IMR-90 (cell line): Measurements from ENCODE around the gene FAM177B. TPM values are rescaled to one million over a fixed set of nuclear protein-coding genes. Genes with fewer than 3 reads are reported as not detected.

Experiments used
- ATAC-seq: fragments of 200-7000 bp; cut with Tn5 transposase; 2 replicates; pipeline ENCODE4 v1.9.1; 2020; ENCODE audit warnings: low read depth, mild to moderate bottlenecking, moderate library complexity
- BruUV-seq: library from RNA; stranded (reverse); fragments of 400-500 nt; replicated peaks from 2 replicates; lab custom pipeline; 2021; lab: Mats Ljungman, UMichigan
- CTCF ChIA-PET: fragments of 300-600 bp; formaldehyde crosslinking; extraction: SDS; loops from one replicate; lab custom pipeline; 2021; ENCODE audit warnings: antibody characterized with exemption; lab: Yijun Ruan, JAX
- POLR2A ChIA-PET: fragments of 300-600 bp; sonication (Branson Sonifier 250); formaldehyde crosslinking; loops from one replicate; lab custom pipeline; 2022; ENCODE audit warnings: antibody characterized with exemption; ENCODE audit not compliant: unreplicated experiment; lab: Charles Lee
- DNase-seq: peaks from one replicate; pipeline ENCODE4 v3.0.0; 2013
- H2AFZ ChIP-seq: replicated peaks from 2 replicates; pipeline ENCODE3; 2013; ENCODE audit warnings: low read length, mild to moderate bottlenecking; ENCODE audit not compliant: poor library complexity
- H2AK5ac ChIP-seq: 2 replicates; pipeline ENCODE4 v1.6.1; 2013; ENCODE audit warnings: low read depth, low read length, inconsistent platforms
- H2AK9ac ChIP-seq: replicated peaks from 2 replicates; pipeline ENCODE3; 2013; ENCODE audit warnings: mild to moderate bottlenecking, low read depth, low read length, moderate library complexity; ENCODE audit not compliant: poor library complexity
- H2BK120ac ChIP-seq: 2 replicates; pipeline ENCODE4 v1.6.1; 2013; ENCODE audit warnings: low read depth, low read length, inconsistent platforms
- H2BK15ac ChIP-seq: 3 replicates; pipeline ENCODE4 v1.6.1; 2013; ENCODE audit warnings: low read depth, low read length, inconsistent platforms
- H2BK20ac ChIP-seq: 2 replicates; pipeline ENCODE4 v1.6.1; 2013; ENCODE audit warnings: low read depth, mild to moderate bottlenecking, inconsistent platforms, low read length, moderate library complexity
- H2BK5ac ChIP-seq: 2 replicates; pipeline ENCODE4 v1.6.1; 2013; ENCODE audit warnings: mild to moderate bottlenecking, low read depth, low read length, inconsistent platforms; ENCODE audit not compliant: poor library complexity, severe bottlenecking
- H3K14ac ChIP-seq: replicated peaks from 2 replicates; pipeline ENCODE4 v1.6.1; 2013; ENCODE audit warnings: low read depth, low read length, inconsistent platforms
- H3K18ac ChIP-seq: 2 replicates; pipeline ENCODE4 v1.6.1; 2013; ENCODE audit warnings: low read depth, low read length, control low read depth
- H3K23ac ChIP-seq: 2 replicates; pipeline ENCODE4 v1.6.1; 2013; ENCODE audit warnings: low read depth, low read length, inconsistent platforms
- H3K27ac ChIP-seq: 2 replicates; pipeline ENCODE4 v1.5.1; 2013; ENCODE audit warnings: mild to moderate bottlenecking, control low read depth, low read length; ENCODE audit not compliant: insufficient read depth
- H3K27me3 ChIP-seq: 2 replicates; pipeline ENCODE4 v1.6.1; 2013; ENCODE audit warnings: low read length; ENCODE audit not compliant: control insufficient read depth, insufficient read depth
- H3K36me3 ChIP-seq: 2 replicates; pipeline ENCODE4 v1.6.1; 2013; ENCODE audit warnings: low read length, mixed read lengths; ENCODE audit not compliant: control insufficient read depth, insufficient read depth
- H3K4ac ChIP-seq: 2 replicates; pipeline ENCODE4 v1.6.1; 2013; ENCODE audit warnings: low read depth, low read length, inconsistent platforms
- H3K4me1 ChIP-seq: 2 replicates; pipeline ENCODE4 v1.6.1; 2013; ENCODE audit warnings: low read length, mixed read lengths; ENCODE audit not compliant: control insufficient read depth, insufficient read depth
- H3K4me2 ChIP-seq: 2 replicates; pipeline ENCODE4 v1.6.1; 2013; ENCODE audit warnings: low read depth, mild to moderate bottlenecking, control low read depth, low read length, moderate library complexity
- H3K4me3 ChIP-seq: 2 replicates; pipeline ENCODE4 v1.5.1; 2013; ENCODE audit warnings: low read depth, mild to moderate bottlenecking, control low read depth, low read length, moderate library complexity; ENCODE audit not compliant: insufficient read depth
- H3K56ac ChIP-seq: 2 replicates; pipeline ENCODE4 v1.6.1; 2013; ENCODE audit warnings: low read length, inconsistent platforms; ENCODE audit not compliant: insufficient read depth; ENCODE audit errors: extremely low read depth
- H3K79me1 ChIP-seq, 2 experiments: 2 replicates each; pipeline ENCODE4 v1.6.1; 2013; ENCODE audit warnings: low read length in 2 of 2, inconsistent platforms in 1 of 2, low read depth in 1 of 2
- H3K9ac ChIP-seq: 2 replicates; pipeline ENCODE4 v1.6.1; 2013; ENCODE audit warnings: low read depth, low read length, control low read depth
- H3K9me1 ChIP-seq: 2 replicates; pipeline ENCODE4 v1.6.1; 2013; ENCODE audit warnings: low read length, inconsistent platforms; ENCODE audit not compliant: insufficient read depth
- H3K9me3 ChIP-seq: 2 replicates; pipeline ENCODE4 v1.6.1; 2013; ENCODE audit warnings: low read length; ENCODE audit not compliant: control insufficient read depth, insufficient read depth
- H4K20me1 ChIP-seq: 2 replicates; pipeline ENCODE4 v1.6.1; 2013; ENCODE audit warnings: low read length, inconsistent platforms; ENCODE audit not compliant: insufficient read depth
- H4K5ac ChIP-seq: 2 replicates; pipeline ENCODE4 v1.6.1; 2013; ENCODE audit warnings: mild to moderate bottlenecking, low read depth, low read length, control low read depth
- H4K8ac ChIP-seq, 2 experiments: 2 replicates each; pipeline ENCODE4 v1.6.1; 2013; ENCODE audit warnings: low read depth in 2 of 2, low read length in 2 of 2, control low read depth in 1 of 2, inconsistent platforms in 1 of 2
- H4K91ac ChIP-seq: 2 replicates; pipeline ENCODE4 v1.6.1; 2013; ENCODE audit warnings: low read depth, low read length, inconsistent platforms; ENCODE audit not compliant: insufficient read depth
- CTCF ChIP-seq: conservative IDR thresholded peaks from 2 replicates; pipeline ENCODE4 v1.5.1; 2012; ENCODE audit warnings: mild to moderate bottlenecking, low read depth, low read length, improper control_type of control experiment
- NFE2L2 ChIP-seq: fragments of 150-350 bp; IDR thresholded peaks from 2 replicates; pipeline ENCODE4 v1.6.1; 2016; ENCODE audit warnings: low read depth, mild to moderate bottlenecking, low read length
- RFX5 ChIP-seq: IDR thresholded peaks from 2 replicates; pipeline ENCODE4 v1.8.0; 2012; ENCODE audit warnings: low read depth, mild to moderate bottlenecking, low read length, moderate library complexity
- WGBS, 2 experiments: methylation state at CpG; one replicate each; pipeline versions ENCODE4 v1.1.5 to v1.1.7; 2013; ENCODE audit warnings: missing lambda C conversion rate in 2 of 2; ENCODE audit not compliant: insufficient read length in 1 of 2; ENCODE audit errors: extremely low coverage in 2 of 2; 5-methylcytosine and 5-hydroxymethylcytosine counted together
- dilution Hi-C: fragments of 300-500 bp; cut with HindIII; formaldehyde crosslinking; loops from one replicate; pipeline ENCODE4 v1.14.3; 2018; ENCODE audit warnings: low sequenced_read_pairs; ENCODE audit not compliant: unreplicated experiment
- in situ Hi-C: fragments of 300-500 bp; cut with MboI; formaldehyde crosslinking; loops from 3 replicates; pipeline ENCODE4 v1.14.3; 2019; ENCODE audit warnings: low sequenced_read_pairs, inconsistent platforms, mixed read lengths
- intact Hi-C: fragments of 100-400 bp; cut with micrococcal nuclease; formaldehyde crosslinking; loops from 2 replicates; pipeline ENCODE4 v1.10.0; 2022
- polyA plus RNA-seq, 3 experiments: library from polyadenylated mRNA; depleted of rRNA; stranded (reverse); fragments of >200 nt; gene quantifications; 2 replicates each; pipeline ENCODE4 v1.2.3, GENCODE V29; 2012; ENCODE audit warnings: low replicate concordance in 1 of 3
- total RNA-seq: library from RNA; depleted of rRNA; stranded (reverse); fragments of >200 nt; gene quantifications from 2 replicates; pipeline ENCODE4 v1.2.3, GENCODE V29; 2012

Gene FAM177B
- total and polyA plus RNA-seq, 2 of the 4 experiments (the other 2 are of a cell fraction): not detected

- no peak for TF ChIP-seq CTCF
These were observed 17.6 kb downstream of the FAM177B start (continued) for GRCh38 chr1:222754366-222755139.

GRCh38 chr1:222757646-222758268, 20.8 kb downstream of the FAM177B start:
- dilution Hi-C loops: no loop called here
- H3K4me3 ChIP-seq: no peak overlapping the region

More at GRCh38 chr1:222757646-222758268, 20.8 kb downstream of the FAM177B start:
- Histone ChIP-seq H4K20me1 (no peaks in the 10 kb centered on the region), H3K18ac (no peak overlapping the region), H4K91ac (no peak overlapping the region), H3K23ac (no peak overlapping the region), H2BK15ac (no peak overlapping the region), H2BK5ac (no peak overlapping the region), H3K14ac (no peak overlapping the region), H3K27ac (no peak overlapping the region), H3K9me1 (no peaks in the 10 kb centered on the region; the same call in 1 of the 2 replicates), H2AFZ (no peak overlapping the region), H3K27me3 (peaks cover 2% of the 10 kb centered on the region; the same call in 1 of the 2 replicates), H2BK120ac (no peak overlapping the region), H2AK9ac (no peak overlapping the region), H3K4me1 (no peaks in the 10 kb centered on the region), H3K9ac (no peak overlapping the region), H3K9me3 (no peaks in the 10 kb centered on the region), H3K36me3 (no peaks in the 10 kb centered on the region), H2BK20ac (no peak overlapping the region), H3K4me2 (no peak overlapping the region), H3K79me1 (no peaks in the 10 kb centered on the region), H4K8ac (no peak overlapping the region), H4K5ac (no peak overlapping the region), H3K56ac (no peak overlapping the region), H2AK5ac (no peak overlapping the region), H3K4ac (no peak overlapping the region)
- WGBS, 2 experiments: 33% methylated on average over 4 of the region's 10 CpGs; no CpG with 5 or more reads in 1 of the 2 experiments
- no peak for DNase-seq
- CTCF ChIA-PET: no interaction called here
- ATAC-seq: no peak
- TF ChIP-seq NFE2L2: no peak
- TF ChIP-seq RFX5: no peak
- POLR2A ChIA-PET: no interaction called here
- in situ Hi-C loops: no loop called here
- intact Hi-C loops: no loop called here
- no TSS peak for BruUV-seq
